Fibroblast of gingiva (primary cell): ENCODE results near the gene NEURL2.

Experiments used
- DNase-seq: peaks from one replicate; pipeline ENCODE4 v3.0.0-alpha.2; 2011; ENCODE audit warnings: low read depth

The NEURL2 gene

GRCh38 chr20:45842169-45842812 is 48.7 kb downstream of the NEURL2 start:
- DNase-seq: peak; percentile 69

GRCh38 chr20:45841407-45842129 is 49.4 kb downstream of the NEURL2 start:
- DNase-seq: no peak

GRCh38 chr20:45840700-45841198 is 50.3 kb downstream of the NEURL2 start:
- no peak for DNase-seq
